ENCODE measurements around the gene AKAP1. TPM values are rescaled to one million over a fixed set of nuclear protein-coding genes. Genes with fewer than 3 reads are reported as not detected.
A peak's percentile ranks its signal among the peaks of the same experiment; 100 is the strongest.

The AKAP1 gene
- total RNA-seq, 2 donors from 2014 or later, result 11.6 to 18.5 TPM

GRCh38 chr17:57130708-57131461, 45.8 kb downstream of the AKAP1 start:
- H3K4me3 Mint-ChIP-seq, result no peak overlapping the region
- H3K36me3 Mint-ChIP-seq (ENCODE audit: low read depth), result no peaks in the 10 kb centered on the region
- Histone ChIP-seq H3K9ac (ENCODE audit: extremely low read depth, low read length, poor library complexity, severe bottlenecking) (no peak overlapping the region), H3K36me3 (ENCODE audit: control insufficient read depth, insufficient read depth, low read length) (no peaks in the 10 kb centered on the region), H3K9me3 (ENCODE audit: control insufficient read depth, low read length) (no peaks in the 10 kb centered on the region), H3K27me3 (ENCODE audit: control insufficient read depth, insufficient read depth, low read length, poor library complexity, severe bottlenecking) (no peaks in the 10 kb centered on the region), H3K4me1 (ENCODE audit: control insufficient read depth, insufficient read depth, low read length) (no peaks in the 10 kb centered on the region), H3K4me3 (ENCODE audit: low read length) (no peak overlapping the region), H3K27ac (ENCODE audit: low read depth, low read length) (no peak overlapping the region)
- peak; percentile 95 for DNase-seq
- no peaks in the 10 kb centered on the region for H3K9me3 Mint-ChIP-seq
- 44 to 82% methylated on average over 7 to 15 of the region's 16 CpGs for WGBS, 2 experiments (ENCODE audit: insufficient coverage in 1 of 2, insufficient read length in 1 of 2)
- H3K27me3 Mint-ChIP-seq (ENCODE audit: insufficient read depth), result peaks cover 2% of the 10 kb centered on the region
- H3K27ac Mint-ChIP-seq, result no peak overlapping the region
- peaks cover 6% of the 10 kb centered on the region for H3K4me1 Mint-ChIP-seq
- peak; percentile 97 for TF ChIP-seq CTCF (conservative IDR thresholded peaks at IDR 0.05)

- no peaks in the 10 kb centered on the region for H3K36me3 ChIP-seq (ENCODE audit: control insufficient read depth, insufficient read depth, low read length)
- Mint-ChIP-seq H3K4me3 (no peak overlapping the region), H3K27ac (no peak overlapping the region), H3K9me3 (no peaks in the 10 kb centered on the region), H3K4me1 (peaks cover 6% of the 10 kb centered on the region), H3K36me3 (ENCODE audit: low read depth) (no peaks in the 10 kb centered on the region), H3K27me3 (ENCODE audit: insufficient read depth) (peaks cover 2% of the 10 kb centered on the region)
- no peaks in the 10 kb centered on the region for H3K9me3 ChIP-seq (ENCODE audit: control insufficient read depth, low read length)
- WGBS, 2 experiments (ENCODE audit: insufficient coverage in 1 of 2, insufficient read length in 1 of 2), result 94 to 98% methylated on average over 2 of the region's 2 CpGs
- H3K27ac ChIP-seq (ENCODE audit: low read depth, low read length), result peak overlapping the region; percentile 44
- H3K27me3 ChIP-seq (ENCODE audit: control insufficient read depth, insufficient read depth, low read length, poor library complexity, severe bottlenecking), result no peaks in the 10 kb centered on the region
- no peak overlapping the region for H3K4me3 ChIP-seq (ENCODE audit: low read length)
- no peak for TF ChIP-seq CTCF (conservative IDR thresholded peaks at IDR 0.05)
- H3K4me1 ChIP-seq (ENCODE audit: control insufficient read depth, insufficient read depth, low read length), result no peaks in the 10 kb centered on the region
- H3K9ac ChIP-seq (ENCODE audit: extremely low read depth, low read length, poor library complexity, severe bottlenecking), result no peak overlapping the region
- DNase-seq, result no peak
Observed at GRCh38 chr17:57132663-57133062, 47.6 kb downstream of the AKAP1 start.

- H3K27me3 Mint-ChIP-seq (ENCODE audit: insufficient read depth), result peaks cover 2% of the 10 kb centered on the region
- Histone ChIP-seq H3K27me3 (ENCODE audit: control insufficient read depth, insufficient read depth, low read length, poor library complexity, severe bottlenecking) (no peaks in the 10 kb centered on the region), H3K9ac (ENCODE audit: extremely low read depth, low read length, poor library complexity, severe bottlenecking) (no peak overlapping the region), H3K27ac (ENCODE audit: low read depth, low read length) (peak overlapping the region; percentile 32), H3K36me3 (ENCODE audit: control insufficient read depth, insufficient read depth, low read length) (no peaks in the 10 kb centered on the region), H3K9me3 (ENCODE audit: control insufficient read depth, low read length) (no peaks in the 10 kb centered on the region), H3K4me1 (ENCODE audit: control insufficient read depth, insufficient read depth, low read length) (no peaks in the 10 kb centered on the region), H3K4me3 (ENCODE audit: low read length) (no peak overlapping the region)
- no peak overlapping the region for H3K4me3 Mint-ChIP-seq
- H3K36me3 Mint-ChIP-seq (ENCODE audit: low read depth), result no peaks in the 10 kb centered on the region
- no peaks in the 10 kb centered on the region for H3K9me3 Mint-ChIP-seq
- H3K27ac Mint-ChIP-seq, result no peak overlapping the region
- no peak for DNase-seq
- H3K4me1 Mint-ChIP-seq, result peaks cover 6% of the 10 kb centered on the region
- WGBS, 2 experiments (ENCODE audit: insufficient coverage in 1 of 2, insufficient read length in 1 of 2), result 73 to 75% methylated on average over 7 of the region's 7 CpGs
- TF ChIP-seq CTCF (conservative IDR thresholded peaks at IDR 0.05), result no peak
Observed at GRCh38 chr17:57133486-57133885, 48.4 kb downstream of the AKAP1 start.

All from endodermal cell (in vitro differentiated cells).